Measurements from ENCODE around the gene SLC51A. TPM values are rescaled to one million over a fixed set of nuclear protein-coding genes. Genes with fewer than 3 reads are reported as not detected.
"Not testable (repeated sequence)": the region's sequence is repeated elsewhere in the genome, so short reads cannot be mapped to it uniquely, and the experiment has no call there.

SLC51A gene
- total RNA-seq, 1 donor from 2014 or later, result not detected

- H3K4me1 Mint-ChIP-seq, result peaks cover 13% of the 10 kb centered on the region
These were observed 17.3 kb upstream of the SLC51A start for GRCh38 chr3:196198771-196199753.

GRCh38 chr3:196202516-196202970, 13.8 kb upstream of the SLC51A start:
- Mint-ChIP-seq H3K9me3 (no peaks in the 10 kb centered on the region), H3K36me3 (ENCODE audit: low read depth) (no peaks in the 10 kb centered on the region), H3K4me3 (no peak overlapping the region), H3K27ac (peak overlapping the region; percentile 54), H3K27me3 (peaks cover 29% of the 10 kb centered on the region), H3K4me1 (peaks cover 14% of the 10 kb centered on the region)
- DNase-seq, result no peak
- intact Hi-C loops (cut with micrococcal nuclease), result no loop called here

More at GRCh38 chr3:196198771-196199753, 17.3 kb upstream of the SLC51A start:
- Mint-ChIP-seq H3K36me3 (ENCODE audit: low read depth) (no peaks in the 10 kb centered on the region), H3K4me3 (no peak overlapping the region), H3K9me3 (no peaks in the 10 kb centered on the region), H3K27ac (no peak overlapping the region), H3K27me3 (peaks cover 12% of the 10 kb centered on the region)
- intact Hi-C loops (cut with micrococcal nuclease), result no loop called here
- DNase-seq, result no peak

DNA sequence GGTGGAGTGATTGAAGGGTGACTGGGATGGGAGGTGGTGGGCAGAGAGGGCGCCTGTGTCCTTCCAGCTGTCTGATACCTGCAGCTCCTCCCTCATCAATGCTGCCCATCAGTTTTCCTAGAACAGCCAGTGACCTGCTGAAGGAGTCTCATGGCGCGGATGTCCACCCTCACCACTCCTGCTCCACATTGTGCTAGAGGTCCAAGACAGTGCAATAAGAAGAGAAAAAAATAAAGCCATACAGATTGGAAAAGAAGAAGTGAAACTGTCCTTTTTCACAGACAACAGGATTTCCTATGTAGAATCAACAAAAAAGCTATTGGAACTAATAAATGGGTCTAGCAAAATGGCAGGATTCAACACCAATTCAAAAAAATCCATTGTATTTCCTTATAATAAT, 12.5 kb upstream of the SLC51A start:
- no peak overlapping the region for H3K27ac Mint-ChIP-seq
- DNase-seq, result no peak
- H3K4me1 Mint-ChIP-seq, result peaks cover 18% of the 10 kb centered on the region
- H3K36me3 Mint-ChIP-seq (ENCODE audit: low read depth), result no peaks in the 10 kb centered on the region
- H3K9me3 Mint-ChIP-seq, result no peaks in the 10 kb centered on the region
- intact Hi-C loops (cut with micrococcal nuclease), result no loop called here
- no peak overlapping the region for H3K4me3 Mint-ChIP-seq
- peaks cover 30% of the 10 kb centered on the region for H3K27me3 Mint-ChIP-seq

- intact Hi-C loops (cut with micrococcal nuclease), result loop anchor here (5.0 kb wide), 1 partner anchor 297 kb away; the partner anchor contains the start of gene RNF168
- H3K27ac Mint-ChIP-seq, result not testable (repeated sequence)
These were observed 10.7 kb upstream of the SLC51A start for GRCh38 chr3:196205442-196206205.

DNA sequence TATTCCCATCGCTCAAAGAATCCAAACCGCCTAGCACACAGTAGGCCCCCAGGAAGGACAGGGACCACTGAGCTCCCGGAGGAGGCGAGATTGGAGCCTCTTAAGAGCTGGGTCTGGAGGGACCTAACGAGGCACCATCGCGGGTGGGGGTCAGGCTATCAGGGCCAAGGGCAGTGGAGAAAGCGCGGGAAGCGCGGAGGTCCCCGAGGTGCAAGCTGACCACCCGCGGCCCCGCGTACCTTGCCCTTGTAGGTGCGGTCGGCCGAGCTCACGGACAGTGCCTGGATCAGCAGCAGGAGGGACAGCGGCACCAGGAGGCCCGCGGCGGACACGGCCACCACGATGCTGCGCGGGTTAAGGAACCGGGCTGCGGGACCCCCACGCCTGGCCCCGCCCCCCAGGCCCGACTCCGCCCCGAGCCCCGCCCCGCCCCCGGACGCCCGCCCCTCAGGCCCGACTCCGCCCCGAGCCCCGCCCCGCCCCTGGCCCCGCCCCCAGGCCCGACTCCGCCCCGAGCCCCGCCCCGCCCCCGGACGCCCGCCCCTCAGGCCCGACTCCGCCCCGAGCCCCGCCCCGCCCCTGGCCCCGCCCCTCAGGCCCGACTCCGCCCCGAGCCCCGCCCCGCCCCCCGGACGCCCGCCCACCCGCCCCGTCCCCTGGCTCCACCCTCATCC, 9.0 kb upstream of the SLC51A start:
- intact Hi-C loops (cut with micrococcal nuclease), result loop anchor here (5.0 kb wide), 1 partner anchor 295 kb away; the partner anchor contains the start of gene RNF168
- H3K4me1 Mint-ChIP-seq, result peaks cover 16% of the 10 kb centered on the region
- peak; percentile 76 for DNase-seq
- peak overlapping the region; percentile 20 for H3K27ac Mint-ChIP-seq
- H3K36me3 Mint-ChIP-seq (ENCODE audit: low read depth), result no peaks in the 10 kb centered on the region
- peak overlapping the region; percentile 82 for H3K4me3 Mint-ChIP-seq
- peaks cover 30% of the 10 kb centered on the region for H3K27me3 Mint-ChIP-seq
- H3K9me3 Mint-ChIP-seq, result no peaks in the 10 kb centered on the region

More at GRCh38 chr3:196205442-196206205, 10.7 kb upstream of the SLC51A start:
- not testable (repeated sequence) for H3K9me3 Mint-ChIP-seq; H3K36me3 Mint-ChIP-seq (ENCODE audit: low read depth); H3K4me3 Mint-ChIP-seq; DNase-seq
- Mint-ChIP-seq H3K4me1 (peaks cover 16% of the 10 kb centered on the region), H3K27me3 (peaks cover 30% of the 10 kb centered on the region)

- Mint-ChIP-seq H3K27ac (peak overlapping the region; percentile 18), H3K4me3 (peak overlapping the region; percentile 82)
These were observed 8.3 kb upstream of the SLC51A start for GRCh38 chr3:196207833-196208607.

DNA sequence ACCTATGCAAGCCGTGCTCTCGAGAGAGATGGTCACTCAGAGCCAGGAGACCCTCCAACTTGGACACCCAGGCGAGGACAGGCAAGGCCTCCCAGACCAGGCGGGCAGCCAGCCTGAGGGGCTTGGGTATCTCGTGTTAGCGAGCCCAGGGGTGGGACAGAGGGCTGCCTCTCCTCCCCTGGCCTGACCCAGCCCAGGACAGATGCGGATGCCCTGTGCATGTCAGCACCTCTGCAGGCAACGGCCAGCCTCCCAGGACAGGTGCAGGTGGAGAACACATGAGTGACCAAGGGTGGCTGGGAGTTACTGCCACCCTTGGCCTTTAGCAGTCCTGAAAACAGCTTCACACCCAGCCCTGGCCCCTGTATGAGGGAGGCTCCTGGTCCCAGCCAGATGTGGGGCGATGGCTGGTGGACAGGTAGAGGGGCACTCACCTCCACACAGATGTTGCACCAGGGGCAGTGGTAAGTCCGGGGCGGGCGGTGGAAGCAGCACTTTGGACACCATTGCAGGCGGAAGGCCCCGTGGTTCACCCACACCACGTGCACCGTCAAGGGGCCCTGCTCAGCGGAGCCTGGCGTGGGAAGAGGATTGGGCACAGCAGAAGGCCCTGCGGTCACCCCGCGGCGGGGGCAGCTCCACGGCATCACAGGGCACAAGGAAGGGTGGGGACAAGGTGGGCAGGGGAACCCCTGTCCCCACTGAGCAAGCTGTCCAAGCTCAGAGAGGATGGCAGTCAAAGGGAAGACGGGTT, 7.2 kb upstream of the SLC51A start:
- no peak overlapping the region for H3K27ac Mint-ChIP-seq
- intact Hi-C loops (cut with micrococcal nuclease), result loop anchor here (1.0 to 5.0 kb wide), 2 partner anchors 10 to 293 kb away; partner anchors contain the start of gene RNF168

More at GRCh38 chr3:196207833-196208607, 8.3 kb upstream of the SLC51A start:
- no peaks in the 10 kb centered on the region for H3K9me3 Mint-ChIP-seq
- peaks cover 16% of the 10 kb centered on the region for H3K4me1 Mint-ChIP-seq
- peak; percentile 85 for DNase-seq
- H3K27me3 Mint-ChIP-seq, result peaks cover 28% of the 10 kb centered on the region
- H3K36me3 Mint-ChIP-seq (ENCODE audit: low read depth), result no peaks in the 10 kb centered on the region
- intact Hi-C loops (cut with micrococcal nuclease), result loop anchor here (1.0 to 5.0 kb wide), 2 partner anchors 11 to 294 kb away; partner anchors contain the start of gene RNF168

GRCh38 chr3:196209944-196210672, 6.2 kb upstream of the SLC51A start:
- DNase-seq; H3K4me3 Mint-ChIP-seq; H3K27ac Mint-ChIP-seq; H3K36me3 Mint-ChIP-seq (ENCODE audit: low read depth); H3K9me3 Mint-ChIP-seq: not testable (repeated sequence)
- Mint-ChIP-seq H3K27me3 (peaks cover 11% of the 10 kb centered on the region), H3K4me1 (peaks cover 11% of the 10 kb centered on the region)
- intact Hi-C loops (cut with micrococcal nuclease), result loop anchor here (5.0 kb wide), 1 partner anchor 292 kb away; the partner anchor contains the start of gene RNF168

More for the DNA sequence above, 7.2 kb upstream of the SLC51A start:
- Mint-ChIP-seq H3K9me3 (no peaks in the 10 kb centered on the region), H3K4me3 (peak overlapping the region; percentile 82), H3K27me3 (peaks cover 18% of the 10 kb centered on the region), H3K36me3 (ENCODE audit: low read depth) (no peaks in the 10 kb centered on the region), H3K4me1 (peaks cover 12% of the 10 kb centered on the region)
- DNase-seq, result no peak

DNA sequence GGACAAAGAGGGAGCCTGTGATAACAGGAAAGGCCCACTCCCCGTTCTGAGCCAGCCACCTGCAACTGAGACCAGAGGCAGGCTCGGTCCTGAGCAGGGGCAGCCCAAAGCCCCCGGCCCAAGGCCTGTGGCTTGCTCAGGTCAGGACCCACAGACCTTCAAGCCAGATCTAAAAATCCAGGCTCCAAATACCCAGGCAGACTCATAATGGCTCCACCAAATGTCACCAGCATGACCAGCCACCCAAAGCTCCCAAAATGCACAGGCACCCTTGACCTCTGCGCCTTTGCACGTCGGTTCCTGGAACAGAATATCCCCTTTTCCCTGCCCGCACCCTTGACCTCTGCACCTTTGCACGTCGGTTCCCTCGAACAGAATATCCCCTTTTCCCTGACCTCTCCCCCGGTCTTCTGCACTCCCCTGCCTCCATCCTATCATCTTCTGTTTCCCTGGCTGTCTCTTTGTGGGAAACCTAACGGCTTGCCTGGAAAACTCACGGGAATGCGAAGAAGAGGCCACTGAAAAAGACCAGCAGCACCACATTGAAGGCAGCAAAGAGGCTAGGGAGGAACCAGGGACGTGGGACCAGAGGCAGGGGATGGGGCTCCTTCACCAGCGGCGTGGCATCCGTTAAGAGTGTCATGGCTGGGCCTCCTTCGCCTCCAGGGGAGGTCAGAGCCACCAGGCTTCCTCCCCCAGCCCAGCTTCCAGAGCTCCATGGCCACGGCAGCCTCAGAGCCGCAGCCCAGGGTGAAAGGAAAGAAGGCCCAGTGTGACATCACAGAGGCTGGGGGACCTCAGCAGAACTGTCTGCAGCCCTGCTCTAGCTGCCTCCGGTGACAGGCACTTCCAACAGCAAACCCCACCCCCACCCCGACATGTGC, 5.4 kb upstream of the SLC51A start, which contains the start of gene ZDHHC19:
TSS of gene ZDHHC19 (minus strand) at position 728 of the 884 bp plus-strand sequence. CDS start at position 643, 85 bp downstream.
- Mint-ChIP-seq H3K9me3 (no peaks in the 10 kb centered on the region), H3K27me3 (peaks cover 7% of the 10 kb centered on the region), H3K4me1 (peaks cover 8% of the 10 kb centered on the region), H3K4me3 (no peak within 1 kb of the TSS), H3K27ac (no peak within 1 kb of the TSS), H3K36me3 (ENCODE audit: low read depth) (no peaks in the 10 kb centered on the region)
- intact Hi-C loops (cut with micrococcal nuclease), result no loop called here
- DNase-seq, result no peak

DNA sequence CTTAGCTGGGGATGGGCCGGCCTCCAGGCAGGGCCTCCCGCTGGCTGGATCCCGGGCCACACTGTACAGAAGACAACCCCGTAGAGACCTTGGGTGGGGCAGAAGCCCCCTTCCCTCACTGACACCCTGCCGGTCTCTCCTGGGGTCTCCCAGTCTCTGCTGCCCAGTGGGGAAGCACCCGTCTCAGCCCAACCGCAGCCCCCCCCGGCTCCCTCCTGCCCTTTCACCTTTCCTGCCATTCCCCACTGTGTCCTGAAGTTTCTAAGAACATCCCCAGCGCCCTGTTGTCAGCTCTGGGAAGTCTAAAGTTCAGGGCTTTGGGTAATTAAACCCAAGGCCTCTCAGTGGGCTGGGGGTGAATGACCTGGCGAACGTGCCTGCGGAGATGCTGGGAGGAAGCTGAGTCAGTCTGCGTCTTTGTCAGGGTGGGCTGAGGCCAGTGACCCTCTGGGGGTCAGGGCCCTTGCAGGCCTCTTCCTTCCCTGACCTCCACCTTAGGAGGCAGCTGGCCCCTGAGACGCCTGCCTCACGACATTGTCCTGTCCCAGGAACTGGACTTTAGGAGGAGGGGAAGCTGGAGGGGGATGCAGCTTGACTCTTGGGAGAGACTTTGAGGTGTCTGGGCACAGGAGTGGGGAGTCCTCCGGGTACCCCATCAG, 1.4 kb upstream of the SLC51A start:
- intact Hi-C loops (cut with micrococcal nuclease), result no loop called here
- Mint-ChIP-seq H3K27me3 (no peaks in the 10 kb centered on the region), H3K9me3 (no peaks in the 10 kb centered on the region), H3K4me3 (no peak overlapping the region), H3K4me1 (peaks cover 13% of the 10 kb centered on the region), H3K36me3 (ENCODE audit: low read depth) (no peaks in the 10 kb centered on the region), H3K27ac (no peak overlapping the region)
- DNase-seq, result no peak
